Measurements from ENCODE around the gene CATSPER3. TPM values are rescaled to one million over a fixed set of nuclear protein-coding genes. Genes with fewer than 3 reads are reported as not detected.

The CATSPER3 gene
- total RNA-seq, 1 donor from 2014 or later, result 1.0 TPM

- no peak for DNase-seq (ENCODE audit: low spot score)
Measured at GRCh38 chr5:135010502-135011354, 43.0 kb downstream of the CATSPER3 start.

DNA sequence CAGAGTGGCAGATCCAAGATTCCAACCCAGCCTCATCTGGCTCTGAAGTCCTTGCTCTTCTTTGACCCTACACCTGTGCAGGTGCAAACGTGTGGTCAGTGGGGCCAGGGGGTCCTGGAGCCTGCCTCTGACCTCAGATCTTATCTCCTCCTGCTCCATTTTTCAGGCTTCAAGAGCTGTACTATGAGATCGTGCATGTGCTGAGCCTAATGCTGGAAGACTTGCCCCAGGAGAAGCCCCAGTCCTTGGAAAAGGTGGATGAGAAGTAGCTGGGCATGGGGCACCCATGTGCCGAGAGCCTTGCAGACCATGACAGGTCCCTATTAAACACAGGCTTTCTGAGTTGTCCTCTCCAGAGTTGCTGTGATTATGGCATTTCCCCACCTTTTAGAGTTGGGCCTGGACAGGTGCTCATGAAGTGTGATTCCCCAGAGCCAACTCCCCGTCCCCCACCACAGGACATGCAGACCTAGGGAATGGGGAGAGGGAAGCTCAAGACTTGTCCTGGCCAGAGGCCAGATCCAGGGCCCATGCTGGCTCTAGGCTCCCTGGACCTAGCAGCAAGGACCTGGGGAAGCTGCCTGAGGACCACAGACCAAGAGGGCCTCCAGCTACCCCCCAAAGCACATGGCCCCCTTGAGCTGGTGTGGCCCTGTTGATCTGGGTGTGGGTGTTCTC is 43.8 kb downstream of the CATSPER3 start:
- DNase-seq (ENCODE audit: low spot score), result no peak

GRCh38 chr5:135012033-135012588 is 44.4 kb downstream of the CATSPER3 start:
- DNase-seq (ENCODE audit: low spot score), result no peak

DNA sequence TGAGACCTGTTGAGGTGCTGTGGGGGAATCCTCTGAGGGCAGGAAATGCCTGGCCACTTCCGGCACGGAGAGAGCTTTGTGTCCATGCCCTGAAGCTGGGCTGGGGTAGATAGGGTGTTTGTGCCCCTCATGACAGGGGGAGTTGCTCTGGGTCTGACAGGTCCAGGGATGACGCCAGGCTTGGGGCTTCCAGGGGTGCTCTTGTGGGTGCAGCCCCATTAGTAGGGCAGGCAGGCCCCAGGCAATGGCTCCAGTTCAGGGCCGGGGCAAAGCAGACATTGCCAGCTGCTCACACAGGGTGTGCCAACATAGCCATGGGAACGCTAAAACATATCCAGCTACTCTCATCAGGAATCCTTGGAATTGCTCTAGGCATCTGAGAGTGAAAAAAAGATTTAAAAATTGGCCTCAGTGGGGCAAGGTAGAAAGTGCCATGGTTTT is 45.3 kb downstream of the CATSPER3 start:
- peak; percentile 32 for DNase-seq (ENCODE audit: low spot score)

- DNase-seq (ENCODE audit: low spot score), result no peak
Measured at GRCh38 chr5:135013445-135013844, 45.7 kb downstream of the CATSPER3 start.

- DNase-seq (ENCODE audit: low spot score), result peak; percentile 78
Measured at GRCh38 chr5:135013947-135014570, 46.4 kb downstream of the CATSPER3 start.

- DNase-seq (ENCODE audit: low spot score), result no peak
Measured at GRCh38 chr5:135015942-135016341, 48.2 kb downstream of the CATSPER3 start.

DNA sequence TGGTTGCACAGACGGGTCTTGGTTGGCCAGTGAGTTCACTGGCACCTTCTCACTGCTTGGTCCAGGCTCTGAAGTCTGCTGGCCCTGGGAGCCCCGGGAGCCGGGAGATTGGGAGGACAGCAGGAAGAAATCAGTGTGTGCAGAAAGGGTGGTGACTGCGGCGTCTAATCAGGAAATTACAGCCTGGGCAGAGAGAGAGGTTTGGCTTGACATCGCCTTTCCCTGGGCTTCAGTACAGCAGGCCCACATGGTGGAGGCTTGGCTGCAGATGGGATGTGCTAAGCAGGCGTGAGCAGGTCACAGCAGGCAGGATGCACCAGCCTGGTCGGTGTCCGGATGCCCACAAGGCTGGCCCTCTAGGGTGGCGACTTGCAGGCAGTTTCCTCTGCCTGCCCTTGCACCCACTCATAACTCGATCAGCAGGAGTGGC is 49.2 kb downstream of the CATSPER3 start:
- DNase-seq (ENCODE audit: low spot score), result no peak

DNA sequence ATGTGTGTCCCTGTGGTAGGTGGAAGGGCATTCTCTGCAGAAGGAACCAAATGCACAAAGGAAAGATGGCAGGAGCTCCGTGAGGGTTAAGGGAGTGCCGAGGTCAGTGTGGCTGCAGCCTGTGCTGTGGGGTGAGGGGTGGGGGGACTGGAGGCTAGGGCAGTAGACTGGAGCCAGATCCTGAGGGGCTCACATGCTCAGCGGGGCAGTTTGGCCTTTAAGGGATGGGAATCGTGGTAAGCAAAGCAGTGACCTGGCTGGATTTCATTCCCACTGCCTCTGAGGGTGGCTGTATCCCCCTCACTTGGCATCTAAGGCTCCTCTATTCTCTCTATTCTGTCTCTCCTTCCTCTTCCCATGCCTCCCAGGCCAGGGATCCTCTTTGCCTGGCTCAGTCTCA is 50.8 kb downstream of the CATSPER3 start:
- DNase-seq (ENCODE audit: low spot score), result no peak

DNA sequence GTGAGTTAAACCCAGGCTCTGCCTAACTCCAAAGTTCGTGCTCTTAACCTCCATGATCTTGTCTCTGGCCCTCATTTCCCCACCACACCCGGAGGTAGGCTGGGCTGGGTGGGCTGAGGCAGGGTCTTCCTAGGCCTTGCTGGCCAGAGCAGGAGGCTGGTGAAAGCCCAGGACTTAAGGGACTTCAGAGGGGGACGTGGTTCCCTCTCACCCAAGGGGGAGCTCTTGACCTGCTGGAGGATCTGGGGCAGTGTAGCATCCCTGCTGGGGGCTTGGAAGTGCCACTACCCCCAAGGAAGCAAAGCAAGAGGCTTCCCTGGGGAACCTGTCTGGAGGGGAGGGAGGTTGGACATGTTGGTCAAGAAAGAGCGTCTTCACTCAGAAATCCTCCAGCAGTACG is 51.6 kb downstream of the CATSPER3 start:
- no peak for DNase-seq (ENCODE audit: low spot score)

GRCh38 chr5:135020111-135020895 is 52.6 kb downstream of the CATSPER3 start:
- DNase-seq (ENCODE audit: low spot score), result no peak

GRCh38 chr5:135024956-135025729 is 57.4 kb downstream of the CATSPER3 start:
- DNase-seq (ENCODE audit: low spot score), result no peak

GRCh38 chr5:135025730-135026644 is 58.3 kb downstream of the CATSPER3 start:
- DNase-seq (ENCODE audit: low spot score), result no peak

- no peak for DNase-seq (ENCODE audit: low spot score)
Measured at GRCh38 chr5:135026645-135027265, 59.0 kb downstream of the CATSPER3 start.

- no peak for DNase-seq (ENCODE audit: low spot score)
Measured at GRCh38 chr5:135027266-135027696, 59.6 kb downstream of the CATSPER3 start.

DNA sequence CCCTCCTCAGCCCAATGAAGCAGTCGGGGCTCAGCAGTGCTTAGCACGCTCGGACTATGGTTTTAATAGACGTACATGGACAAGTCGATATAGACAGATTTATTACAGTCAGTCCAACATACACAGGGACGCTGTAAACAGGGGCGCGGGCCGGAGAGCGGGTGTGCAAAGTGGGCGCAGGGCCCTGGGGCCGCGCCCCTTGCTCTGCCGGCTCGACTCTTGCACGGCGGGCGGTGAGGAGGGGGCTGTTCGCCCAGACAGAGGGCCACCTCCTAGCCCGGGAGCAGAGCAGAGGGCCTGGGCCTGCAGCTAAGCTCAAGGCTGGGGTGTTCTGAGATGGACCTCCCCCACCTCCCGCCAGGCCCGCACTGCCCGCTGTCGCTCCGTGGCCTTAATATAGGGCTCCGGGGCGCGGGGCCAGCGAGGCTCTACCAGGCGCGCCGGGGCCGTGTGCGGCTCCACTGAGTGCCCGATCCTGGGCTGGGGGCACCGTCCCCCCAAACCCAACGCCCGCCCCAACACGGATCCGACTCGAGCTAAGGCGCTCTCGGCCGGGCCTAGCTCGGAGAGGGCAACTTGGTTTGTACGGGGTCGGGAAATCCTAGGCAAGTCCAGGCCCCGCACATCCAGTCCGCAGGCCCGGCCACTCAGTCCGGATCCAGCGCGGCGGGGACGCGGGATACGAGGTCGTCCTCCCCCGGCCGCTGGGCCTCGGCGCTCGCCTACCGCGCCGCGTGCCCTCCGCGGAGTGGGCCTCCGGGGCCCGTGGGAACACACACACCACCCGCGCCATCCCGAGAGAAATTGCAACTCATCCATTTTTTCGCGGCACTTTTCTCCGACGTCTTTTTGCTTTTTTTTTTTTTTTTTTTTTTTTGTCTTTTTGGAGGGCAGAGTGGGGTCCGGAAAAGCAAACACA is 60.2 kb downstream of the CATSPER3 start:
- no peak for DNase-seq (ENCODE audit: low spot score)

DNA sequence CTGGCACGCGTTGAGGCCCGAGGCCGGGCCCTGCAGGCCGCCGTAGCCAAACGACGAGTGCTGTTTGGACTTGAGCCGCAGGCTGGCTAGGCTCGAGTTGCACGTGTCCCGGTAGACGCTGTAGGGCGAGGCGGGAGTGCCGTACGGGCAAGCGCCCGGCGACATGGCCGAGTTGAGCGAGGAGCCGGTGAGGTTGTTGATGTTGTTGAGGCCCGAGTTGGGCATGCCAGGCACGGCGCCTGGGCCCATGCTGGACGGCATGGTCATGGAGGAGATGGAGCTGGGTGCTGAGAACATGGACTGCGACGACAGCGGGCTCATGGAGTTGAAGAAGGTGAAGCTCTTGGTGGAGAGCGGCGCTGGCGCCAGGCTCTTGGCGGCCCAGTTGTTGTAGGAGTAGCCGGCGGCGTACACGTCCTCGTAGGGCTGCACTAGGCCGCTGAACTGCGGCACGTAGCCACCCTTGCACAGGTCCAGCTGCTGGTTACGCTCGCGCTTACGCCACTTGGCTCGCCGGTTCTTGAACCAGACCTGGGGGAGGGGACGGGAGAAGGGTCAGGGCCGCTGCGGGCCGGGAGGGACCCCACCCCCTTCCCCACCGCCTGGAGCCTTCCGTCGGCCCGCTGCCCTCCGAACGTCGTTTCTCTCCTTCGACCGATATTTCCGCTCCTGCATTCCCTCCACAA is 61.2 kb downstream of the CATSPER3 start:
- no peak for DNase-seq (ENCODE audit: low spot score)
